Astrocyte of the cerebellum (primary cell): ENCODE measurements around the gene MAP3K7.

Experiments
- DNase-seq: peaks from one replicate; pipeline ENCODE4 v3.0.0-alpha.2; 2011; ENCODE audit warnings: low read depth
- H3K4me3 ChIP-seq: 2 replicates; pipeline ENCODE4 v1.5.1; 2011; ENCODE audit warnings: mild to moderate bottlenecking, low read depth, low read length, moderate library complexity
- in situ Hi-C: cut with HindIII; loops from 2 replicates; pipeline ENCODE4 v1.10.0; 2017; ENCODE audit warnings: low sequenced_read_pairs
- TF ChIP-seq, protein P1 (sequence below): IDR thresholded peaks from 2 replicates; pipeline ENCODE4 v1.5.1; 2012; ENCODE audit warnings: low read length, low read depth, moderate library complexity, mild to moderate bottlenecking; ENCODE audit errors: missing control alignments

The MAP3K7 gene

DNA sequence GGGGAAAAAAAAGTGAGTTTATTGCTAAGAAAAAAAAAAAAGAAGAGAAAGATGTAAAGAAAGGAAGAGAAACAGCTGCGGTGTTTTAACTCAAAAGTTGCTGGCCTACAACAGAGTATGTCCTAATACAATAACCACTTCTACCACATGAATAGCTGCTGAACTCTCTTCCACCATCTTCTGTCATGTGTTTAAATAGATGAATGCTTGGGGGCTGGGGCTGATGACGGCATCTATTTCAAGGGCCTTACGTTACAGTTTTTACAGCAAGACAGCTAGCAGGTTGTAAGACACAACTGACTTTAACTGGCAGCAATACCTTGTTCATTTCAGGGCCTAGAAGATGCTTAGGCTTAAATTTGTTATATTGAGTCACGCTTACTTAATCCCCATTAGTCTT lies 50.4 kb downstream of the MAP3K7 start:
- no peak for DNase-seq
- no peak overlapping the region for H3K4me3 ChIP-seq
- TF ChIP-seq, protein P1, sequence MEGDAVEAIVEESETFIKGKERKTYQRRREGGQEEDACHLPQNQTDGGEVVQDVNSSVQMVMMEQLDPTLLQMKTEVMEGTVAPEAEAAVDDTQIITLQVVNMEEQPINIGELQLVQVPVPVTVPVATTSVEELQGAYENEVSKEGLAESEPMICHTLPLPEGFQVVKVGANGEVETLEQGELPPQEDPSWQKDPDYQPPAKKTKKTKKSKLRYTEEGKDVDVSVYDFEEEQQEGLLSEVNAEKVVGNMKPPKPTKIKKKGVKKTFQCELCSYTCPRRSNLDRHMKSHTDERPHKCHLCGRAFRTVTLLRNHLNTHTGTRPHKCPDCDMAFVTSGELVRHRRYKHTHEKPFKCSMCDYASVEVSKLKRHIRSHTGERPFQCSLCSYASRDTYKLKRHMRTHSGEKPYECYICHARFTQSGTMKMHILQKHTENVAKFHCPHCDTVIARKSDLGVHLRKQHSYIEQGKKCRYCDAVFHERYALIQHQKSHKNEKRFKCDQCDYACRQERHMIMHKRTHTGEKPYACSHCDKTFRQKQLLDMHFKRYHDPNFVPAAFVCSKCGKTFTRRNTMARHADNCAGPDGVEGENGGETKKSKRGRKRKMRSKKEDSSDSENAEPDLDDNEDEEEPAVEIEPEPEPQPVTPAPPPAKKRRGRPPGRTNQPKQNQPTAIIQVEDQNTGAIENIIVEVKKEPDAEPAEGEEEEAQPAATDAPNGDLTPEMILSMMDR, result no peak
- in situ Hi-C loops, result no loop called here

DNA sequence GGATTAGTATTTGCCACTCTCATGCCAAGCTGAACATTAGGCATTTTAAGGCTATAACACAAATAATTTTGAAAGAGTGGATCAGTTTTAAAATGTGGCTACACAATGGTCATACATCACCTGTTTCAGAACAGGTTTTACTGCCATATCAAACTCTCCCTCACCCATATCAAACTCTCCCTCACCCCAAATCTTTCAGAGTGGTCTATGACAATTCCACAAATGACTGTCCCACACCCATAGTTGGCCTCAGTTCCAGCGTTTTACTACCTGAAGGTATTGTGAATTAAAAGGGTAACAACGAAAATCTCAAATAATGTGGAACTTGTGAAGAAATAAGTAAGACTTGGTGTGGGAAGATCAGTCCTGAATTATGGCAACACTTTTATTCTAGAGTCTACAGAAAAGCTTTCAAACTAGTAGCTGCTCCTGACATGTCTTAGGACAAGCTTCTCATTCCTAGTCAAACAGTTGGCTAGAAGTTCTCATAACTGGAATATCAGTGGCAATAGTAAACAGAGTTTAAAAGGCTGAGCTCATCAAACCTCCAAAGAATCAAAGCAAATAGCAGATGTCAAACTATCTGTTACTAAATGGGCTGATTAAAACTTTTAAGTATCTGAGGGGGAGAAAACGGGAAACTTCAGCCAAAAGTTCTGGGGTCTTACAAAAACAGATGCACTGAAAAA lies 52.4 kb downstream of the MAP3K7 start:
- no peak overlapping the region for H3K4me3 ChIP-seq
- in situ Hi-C loops, result no loop called here
- TF ChIP-seq, protein P1, result no peak
- no peak for DNase-seq

DNA sequence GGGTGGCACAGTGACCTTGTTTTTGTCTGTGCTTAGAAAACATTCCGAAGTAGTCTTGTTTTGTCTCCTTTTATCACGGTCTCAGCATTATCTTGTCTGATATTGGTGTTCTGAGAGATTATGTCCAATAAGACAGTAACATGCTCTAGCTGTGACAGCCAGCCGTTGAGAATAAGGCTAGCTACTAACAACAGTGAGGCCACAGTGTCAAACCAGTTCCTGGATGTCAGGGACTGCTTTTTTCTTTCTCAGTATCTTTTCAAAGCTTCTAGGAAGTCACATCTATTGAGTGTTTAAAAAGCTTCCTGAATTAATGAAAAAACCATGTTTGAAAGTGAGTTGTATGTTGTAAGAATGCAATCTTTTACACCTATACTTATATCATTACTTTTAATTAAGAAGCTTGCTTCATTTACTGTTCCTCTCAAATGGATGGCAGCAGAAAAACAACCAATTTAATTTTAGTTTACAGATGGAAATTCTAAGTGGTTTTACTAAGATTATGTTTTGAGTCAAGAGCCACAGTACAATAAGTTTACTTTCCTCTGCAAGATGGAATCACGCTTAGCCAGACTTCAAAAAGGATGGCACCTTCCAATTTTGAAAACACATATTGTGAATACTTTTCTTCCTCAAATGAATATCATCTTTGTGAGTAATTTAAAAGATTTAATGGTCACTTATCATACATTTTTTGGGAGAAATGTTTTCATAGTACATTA lies 53.1 kb downstream of the MAP3K7 start:
- no peak overlapping the region for H3K4me3 ChIP-seq
- TF ChIP-seq, protein P1, result no peak
- in situ Hi-C loops, result no loop called here
- DNase-seq, result no peak

DNA sequence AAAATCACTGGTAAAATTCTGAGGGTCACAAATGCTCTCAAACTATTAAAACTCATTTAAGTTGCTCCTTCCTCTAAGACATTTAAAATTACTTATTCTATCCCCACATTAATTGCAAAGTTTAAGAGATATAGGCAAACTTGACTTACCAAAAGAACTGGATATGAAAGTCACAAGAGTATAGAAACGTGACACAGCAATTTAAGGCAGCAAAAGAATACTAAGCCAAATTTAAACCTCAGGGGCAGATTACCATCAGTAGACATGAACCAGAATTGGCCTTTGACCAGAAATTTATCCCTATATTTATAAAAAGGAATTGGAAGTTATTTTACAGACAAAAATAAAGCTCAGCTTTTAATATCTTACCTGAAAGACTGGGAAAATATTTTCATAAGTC lies 56.0 kb downstream of the MAP3K7 start:
- in situ Hi-C loops, result no loop called here
- DNase-seq, result no peak
- TF ChIP-seq, protein P1, result no peak
- H3K4me3 ChIP-seq, result no peak overlapping the region

DNA sequence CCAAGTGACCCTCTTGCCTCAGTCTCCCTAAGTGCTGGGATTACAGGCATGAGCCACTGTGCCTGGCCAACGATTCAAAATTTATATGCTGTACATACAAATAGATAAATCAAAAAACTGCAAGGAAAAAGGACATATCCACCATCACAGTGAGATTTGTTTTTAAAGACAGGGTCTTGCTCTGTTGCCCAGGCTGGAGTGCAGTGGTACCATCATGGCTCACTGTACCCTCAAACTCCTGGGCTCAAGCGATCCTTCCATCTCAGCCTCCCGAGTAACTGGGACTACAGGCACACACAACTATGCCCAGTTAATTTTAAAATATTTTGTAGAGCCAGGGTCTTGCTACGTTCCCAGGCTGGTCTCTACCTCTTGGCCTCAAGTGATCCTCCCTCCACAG lies 61.5 kb downstream of the MAP3K7 start:
- TF ChIP-seq, protein P1, result no peak
- H3K4me3 ChIP-seq, result no peak overlapping the region
- in situ Hi-C loops, result no loop called here
- no peak for DNase-seq

DNA sequence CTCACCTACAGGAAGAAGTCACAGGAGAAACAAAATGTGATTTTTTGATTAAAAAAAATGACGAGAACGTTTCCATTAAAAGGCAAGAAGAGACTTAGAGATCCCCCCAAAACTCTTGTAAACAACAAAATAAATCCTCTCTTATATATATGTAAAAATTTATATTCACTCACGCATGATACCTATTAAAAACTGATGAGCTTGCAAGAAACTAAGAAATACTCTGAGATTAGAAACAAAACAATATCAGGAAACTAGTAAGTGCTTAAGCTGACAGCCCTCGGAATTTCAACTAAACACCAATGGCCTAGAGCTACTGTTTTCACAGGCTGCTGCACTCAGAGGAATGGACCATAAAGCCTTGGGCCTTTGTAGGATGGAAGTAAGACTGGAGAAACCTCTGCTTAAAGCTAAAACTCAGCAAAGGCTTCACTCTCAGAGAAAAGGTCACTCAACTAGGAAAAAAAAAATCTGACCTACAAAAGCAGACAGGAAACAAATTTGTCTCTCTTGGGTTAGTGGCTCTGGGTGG lies 63.0 kb downstream of the MAP3K7 start:
- TF ChIP-seq, protein P1, result no peak
- DNase-seq, result no peak
- in situ Hi-C loops, result no loop called here
- H3K4me3 ChIP-seq, result no peak overlapping the region
